Mesothelial cell of epicardium (in vitro differentiated cells): ENCODE measurements around the gene PILRB. TPM values are rescaled to one million over a fixed set of nuclear protein-coding genes. Genes with fewer than 3 reads are reported as not detected.

Source experiments
- DNase-seq, 2 experiments: peaks; one replicate each; pipeline ENCODE4 v3.0.0; 2021; ENCODE audit warnings: low spot score in 2 of 2; ENCODE audit not compliant: unreplicated experiment in 2 of 2
- H3K27ac Mint-ChIP-seq: 2 replicates; pipeline ENCODE4 v1.8.0; 2021; ENCODE audit warnings: mixed read lengths
- H3K27me3 Mint-ChIP-seq: 2 replicates; pipeline ENCODE4 v1.8.0; 2021; ENCODE audit warnings: low read depth, mixed read lengths
- H3K36me3 Mint-ChIP-seq: 2 replicates; pipeline ENCODE4 v1.8.0; 2021; ENCODE audit warnings: mixed read lengths
- H3K4me1 Mint-ChIP-seq: 2 replicates; pipeline ENCODE4 v1.8.0; 2021; ENCODE audit warnings: mixed read lengths
- H3K4me3 Mint-ChIP-seq: 2 replicates; pipeline ENCODE4 v1.8.0; 2021; ENCODE audit warnings: mild to moderate bottlenecking, moderate library complexity, mixed read lengths
- H3K9me3 Mint-ChIP-seq: 2 replicates; pipeline ENCODE4 v1.8.0; 2021; ENCODE audit warnings: mixed read lengths
- CTCF ChIP-seq: fragments of 200-600 bp; sonication (generic); IDR thresholded peaks from one replicate; pipeline ENCODE4 v1.5.0; 2021; ENCODE audit warnings: antibody characterized with exemption; ENCODE audit not compliant: unreplicated experiment
- total RNA-seq: library from RNA; stranded (reverse); gene quantifications from 3 replicates; pipeline ENCODE4 v1.2.1, GENCODE V29; 2021

Gene PILRB
- total RNA-seq, 1 donor from 2014 or later, result 56.3 TPM

GRCh38 chr7:100407285-100408180 is 49.6 kb downstream of the PILRB start:
- H3K27me3 Mint-ChIP-seq, result peaks cover 24% of the 10 kb centered on the region
- peaks cover 6% of the 10 kb centered on the region for H3K4me1 Mint-ChIP-seq
- H3K4me3 Mint-ChIP-seq, result no peak overlapping the region
- H3K9me3 Mint-ChIP-seq, result no peaks in the 10 kb centered on the region
- H3K27ac Mint-ChIP-seq, result no peak overlapping the region
- DNase-seq, result no peak
- H3K36me3 Mint-ChIP-seq, result no peaks in the 10 kb centered on the region
- TF ChIP-seq CTCF, result no peak

DNA sequence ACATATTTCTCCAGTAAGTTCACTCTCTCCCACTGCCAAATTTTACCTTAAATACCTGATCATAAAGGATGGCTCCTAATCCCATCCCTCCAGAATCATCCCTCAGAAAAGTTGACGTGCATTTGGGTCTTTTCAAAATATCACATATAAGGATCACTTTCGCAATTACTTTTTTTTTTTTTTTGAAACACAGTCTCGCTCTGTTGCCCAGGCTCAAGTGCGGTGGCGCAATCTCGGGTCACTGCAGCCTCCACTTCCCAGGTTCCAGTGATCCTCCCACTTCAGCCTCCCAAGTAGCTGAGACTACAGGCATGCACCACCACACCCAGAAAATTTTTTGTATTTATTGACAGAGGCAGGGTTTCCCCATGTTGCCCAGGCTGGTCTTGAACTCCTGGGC is 53.2 kb downstream of the PILRB start:
- DNase-seq, result no peak
- Mint-ChIP-seq H3K36me3 (no peaks in the 10 kb centered on the region), H3K27ac (no peak overlapping the region), H3K9me3 (no peaks in the 10 kb centered on the region), H3K4me1 (peaks cover 6% of the 10 kb centered on the region), H3K4me3 (no peak overlapping the region), H3K27me3 (peaks cover 14% of the 10 kb centered on the region)
- TF ChIP-seq CTCF, result no peak

- no peaks in the 10 kb centered on the region for H3K36me3 Mint-ChIP-seq
- H3K27ac Mint-ChIP-seq, result no peak overlapping the region
- no peaks in the 10 kb centered on the region for H3K4me1 Mint-ChIP-seq
- H3K27me3 Mint-ChIP-seq, result peaks cover 3% of the 10 kb centered on the region
- no peak overlapping the region for H3K4me3 Mint-ChIP-seq
- no peak for TF ChIP-seq CTCF
- DNase-seq, result no peak
- H3K9me3 Mint-ChIP-seq, result no peaks in the 10 kb centered on the region
Measured at GRCh38 chr7:100413346-100413745, 55.4 kb downstream of the PILRB start.

DNA sequence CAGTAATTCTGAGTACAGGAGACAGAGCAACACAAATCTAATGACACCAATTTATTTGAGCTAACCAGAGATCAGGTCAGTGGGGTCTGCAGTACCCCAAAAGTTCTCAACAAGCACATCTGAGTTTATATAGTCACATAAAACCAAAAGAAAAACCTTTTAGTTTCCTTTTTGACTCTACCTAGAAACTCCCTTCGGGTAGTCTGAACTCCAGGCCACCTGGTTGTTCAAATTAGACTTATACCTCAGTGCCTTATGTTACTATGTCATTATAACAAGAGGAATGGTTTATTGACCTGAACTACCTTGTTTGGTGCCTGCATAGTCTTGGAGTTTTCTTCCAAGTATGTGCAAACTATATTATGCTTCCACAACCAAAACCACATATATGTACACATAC is 56.0 kb downstream of the PILRB start:
- Mint-ChIP-seq H3K4me3 (no peak overlapping the region), H3K27ac (no peak overlapping the region), H3K9me3 (no peaks in the 10 kb centered on the region), H3K4me1 (peaks cover 1% of the 10 kb centered on the region), H3K27me3 (peaks cover 3% of the 10 kb centered on the region), H3K36me3 (no peaks in the 10 kb centered on the region)
- TF ChIP-seq CTCF, result no peak
- no peak for DNase-seq

DNA sequence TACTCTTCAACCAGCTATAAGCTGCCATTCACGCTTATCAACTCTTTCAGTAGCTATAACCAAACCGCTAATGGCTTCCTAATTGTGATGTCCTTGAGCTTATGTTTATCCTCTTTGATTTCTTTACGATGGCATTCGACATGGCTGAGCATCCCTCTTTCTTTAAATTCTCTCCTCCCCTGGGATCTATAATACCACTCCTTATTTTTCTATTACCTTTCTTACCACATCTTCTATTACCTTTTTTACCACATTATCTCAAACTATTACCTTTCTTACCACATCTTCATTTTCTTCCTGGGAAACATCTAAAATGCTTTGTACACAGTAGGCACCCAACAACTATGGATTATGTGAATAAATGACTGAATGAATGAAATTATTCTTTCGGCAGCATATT is 57.5 kb downstream of the PILRB start:
- Mint-ChIP-seq H3K36me3 (no peaks in the 10 kb centered on the region), H3K4me3 (no peak overlapping the region), H3K27me3 (peaks cover 3% of the 10 kb centered on the region), H3K4me1 (peaks cover 13% of the 10 kb centered on the region), H3K27ac (no peak overlapping the region), H3K9me3 (no peaks in the 10 kb centered on the region)
- TF ChIP-seq CTCF, result no peak
- no peak for DNase-seq

Other genes starting within 250 kb of the PILRB start
- gene TAF6, start 238.8 kb upstream of the PILRB start, total RNA-seq, result 63.7 to 68.8 TPM (median 66.2 TPM) in 3 replicates
- gene CNPY4, start 238.5 kb upstream of the PILRB start, total RNA-seq, result 26.1 to 27.9 TPM (median 27.4 TPM) in 3 replicates
- 2.9 to 3.5 TPM (median 2.9 TPM) in 3 replicates for gene MBLAC1, start 231.2 kb upstream of the PILRB start, total RNA-seq
- gene LAMTOR4, start 209.2 kb upstream of the PILRB start, total RNA-seq, result 97.2 to 109 TPM (median 105 TPM) in 3 replicates
- 22.0 to 23.6 TPM (median 23.3 TPM) in 3 replicates for gene TRAPPC14, start 199.4 kb upstream of the PILRB start, total RNA-seq
- gene GAL3ST4, start 189.5 kb upstream of the PILRB start, total RNA-seq, result 9.4 to 10.1 TPM (median 9.4 TPM) in 3 replicates
- 49.8 to 50.6 TPM (median 50.0 TPM) in 3 replicates for gene GPC2, start 180.7 kb upstream of the PILRB start, total RNA-seq
- 0.94 to 1.9 TPM (median 1.4 TPM) in 3 replicates for gene STAG3, start 180.2 kb upstream of the PILRB start, total RNA-seq
- gene PVRIG, start 138.2 kb upstream of the PILRB start, total RNA-seq, result not detected in 3 replicates
- gene SPDYE3, start 50.4 kb upstream of the PILRB start, total RNA-seq, result not detected in 3 replicates
- 6.1 to 7.3 TPM (median 6.7 TPM) in 3 replicates for gene PILRA, start 15.4 kb downstream of the PILRB start, total RNA-seq
- 3.4 to 6.1 TPM (median 4.3 TPM) in 3 replicates for gene ZCWPW1, start 70.6 kb downstream of the PILRB start, total RNA-seq
- gene MEPCE, start 71.7 kb downstream of the PILRB start, total RNA-seq, result 34.7 to 38.5 TPM (median 38.4 TPM) in 3 replicates
- 25.7 to 29.3 TPM (median 26.6 TPM) in 3 replicates for gene PPP1R35, start 78.4 kb downstream of the PILRB start, total RNA-seq
- gene SPACDR, start 106.1 kb downstream of the PILRB start, total RNA-seq, result 2.0 to 3.6 TPM (median 3.3 TPM) in 3 replicates
- 50.5 to 52.7 TPM (median 52.4 TPM) in 3 replicates for gene TSC22D4, start 121.1 kb downstream of the PILRB start, total RNA-seq
- 8.2 to 8.5 TPM (median 8.4 TPM) in 3 replicates for gene NYAP1, start 125.8 kb downstream of the PILRB start, total RNA-seq
- gene AGFG2, start 181.1 kb downstream of the PILRB start, total RNA-seq, result 7.7 to 9.1 TPM (median 8.3 TPM) in 3 replicates
- gene SAP25, start 215.8 kb downstream of the PILRB start, total RNA-seq, result 7.9 to 13.5 TPM (median 10.6 TPM) in 3 replicates
- 117 to 128 TPM (median 127 TPM) in 3 replicates for gene LRCH4, start 228.0 kb downstream of the PILRB start, total RNA-seq
- gene FBXO24, start 228.2 kb downstream of the PILRB start, total RNA-seq, result 0.54 to 0.93 TPM (median 0.64 TPM) in 3 replicates
- 461 to 479 TPM (median 479 TPM) in 3 replicates for gene PCOLCE, start 244.2 kb downstream of the PILRB start, total RNA-seq